ENCODE results near the gene STX16.

- TF ChIP-seq NFIC (IDR thresholded peaks at IDR 0.05) (no peak), CEBPB (IDR thresholded peaks at IDR 0.05) (no peak), RAD21 (IDR thresholded peaks at IDR 0.05; ENCODE audit: low read depth) (no peak), TCF12 (IDR thresholded peaks at IDR 0.05; ENCODE audit: low read depth) (no peak), MAX (IDR thresholded peaks at IDR 0.05) (no peak)
Measured at GRCh38 chr20:58703765-58704371, 52.8 kb downstream of the STX16 start.
